ENCODE data around the gene TH.
"Not testable (repeated sequence)": the region's sequence is repeated elsewhere in the genome, so short reads cannot be mapped to it uniquely, and the experiment has no call there.

The TH gene

DNA sequence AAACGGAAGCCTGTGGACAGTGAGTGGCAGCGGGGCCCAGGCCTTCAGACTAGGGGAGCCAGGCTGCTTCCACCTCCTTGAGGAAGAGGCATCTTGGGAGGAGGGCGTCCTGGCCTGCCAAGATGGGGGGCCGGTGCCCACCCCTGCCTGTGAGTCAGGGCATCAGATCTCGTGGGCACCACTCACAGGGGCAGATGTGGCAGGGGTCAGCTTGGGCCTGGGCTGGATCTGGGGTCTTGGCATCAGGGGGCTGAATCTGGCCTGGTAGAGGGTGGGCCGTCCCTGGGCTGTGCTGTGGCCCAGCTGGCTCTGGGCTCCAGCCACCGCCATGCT is 24.1 kb upstream of the TH start:
- DNase-seq (ENCODE audit: low spot score): no peak

DNA sequence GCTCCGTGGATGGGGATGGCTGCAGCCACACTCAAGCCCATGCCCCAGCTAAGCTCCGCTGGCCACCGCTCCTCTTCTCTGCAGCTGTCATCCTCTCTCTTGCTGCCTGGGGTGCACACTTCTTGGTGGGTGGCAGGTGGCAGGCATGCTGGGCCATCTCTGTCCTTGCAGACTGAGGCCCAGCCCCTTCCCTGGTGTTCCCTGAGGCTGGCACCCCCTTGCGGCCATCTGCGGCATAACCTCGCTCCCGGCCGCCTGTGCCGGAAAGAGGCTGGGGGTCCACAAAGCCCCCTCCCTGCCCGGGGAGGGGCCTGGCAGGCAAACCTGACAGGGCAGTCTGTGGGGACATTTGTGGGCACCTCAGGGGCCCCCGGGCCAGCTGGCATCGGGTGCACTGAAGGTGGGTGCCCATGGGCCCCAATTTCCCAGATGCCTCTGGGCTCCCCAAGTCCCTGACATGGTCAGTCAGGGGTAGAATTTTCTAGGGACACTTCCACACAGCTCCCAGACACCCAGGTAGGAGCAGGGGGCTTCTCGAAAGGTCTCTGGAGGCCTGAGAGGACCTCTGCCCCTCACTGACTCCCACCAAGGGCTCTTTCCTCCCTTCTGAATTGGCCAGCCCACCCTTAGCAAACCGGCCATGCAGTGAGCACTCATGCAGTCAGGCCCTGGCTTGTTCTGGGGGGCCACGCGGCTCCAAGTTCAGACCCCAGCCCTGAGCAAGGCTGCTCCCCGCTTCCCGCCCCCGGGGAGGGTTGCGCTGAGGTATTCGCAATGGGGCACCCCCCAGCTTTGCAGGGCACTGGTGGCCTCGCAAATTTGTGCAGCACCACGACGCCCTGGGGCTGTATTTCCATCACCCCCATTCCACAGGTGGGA is 23.5 kb upstream of the TH start:
- DNase-seq (ENCODE audit: low spot score): peak; percentile 87

DNA sequence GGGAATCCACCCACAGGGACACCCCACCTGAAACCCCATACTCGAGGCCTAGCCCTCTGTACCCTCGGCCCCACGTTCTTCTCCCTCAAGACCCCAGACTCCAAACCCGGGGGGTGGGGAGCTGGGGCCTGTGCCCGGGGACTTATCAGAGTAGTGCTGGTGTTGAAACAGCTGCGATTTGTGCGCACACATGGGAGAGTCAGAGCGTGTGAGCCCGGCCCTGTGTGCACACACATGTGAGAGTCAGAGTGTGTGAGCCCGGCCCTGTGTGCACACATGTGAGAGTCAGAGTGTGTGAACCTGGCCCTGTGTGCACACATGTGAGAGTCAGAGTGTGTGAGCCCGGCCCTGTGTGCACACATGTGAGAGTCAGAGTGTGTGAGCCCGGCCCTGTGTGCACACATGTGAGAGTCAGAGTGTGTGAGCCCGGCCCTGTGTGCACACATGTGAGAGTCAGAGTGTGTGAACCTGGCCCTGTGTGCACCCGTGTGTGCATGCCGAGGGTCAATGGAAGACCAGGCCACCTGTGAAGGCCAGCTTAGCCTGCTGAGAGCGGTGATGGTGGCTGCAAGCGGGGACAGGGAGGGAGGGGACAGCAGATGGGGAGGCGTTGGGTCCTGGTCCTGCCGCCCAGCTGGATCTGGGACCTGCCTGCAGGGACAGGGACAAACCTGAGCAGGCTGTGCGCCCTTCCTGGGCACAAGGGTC is 22.4 kb upstream of the TH start:
- DNase-seq (ENCODE audit: low spot score): not testable (repeated sequence)

DNA sequence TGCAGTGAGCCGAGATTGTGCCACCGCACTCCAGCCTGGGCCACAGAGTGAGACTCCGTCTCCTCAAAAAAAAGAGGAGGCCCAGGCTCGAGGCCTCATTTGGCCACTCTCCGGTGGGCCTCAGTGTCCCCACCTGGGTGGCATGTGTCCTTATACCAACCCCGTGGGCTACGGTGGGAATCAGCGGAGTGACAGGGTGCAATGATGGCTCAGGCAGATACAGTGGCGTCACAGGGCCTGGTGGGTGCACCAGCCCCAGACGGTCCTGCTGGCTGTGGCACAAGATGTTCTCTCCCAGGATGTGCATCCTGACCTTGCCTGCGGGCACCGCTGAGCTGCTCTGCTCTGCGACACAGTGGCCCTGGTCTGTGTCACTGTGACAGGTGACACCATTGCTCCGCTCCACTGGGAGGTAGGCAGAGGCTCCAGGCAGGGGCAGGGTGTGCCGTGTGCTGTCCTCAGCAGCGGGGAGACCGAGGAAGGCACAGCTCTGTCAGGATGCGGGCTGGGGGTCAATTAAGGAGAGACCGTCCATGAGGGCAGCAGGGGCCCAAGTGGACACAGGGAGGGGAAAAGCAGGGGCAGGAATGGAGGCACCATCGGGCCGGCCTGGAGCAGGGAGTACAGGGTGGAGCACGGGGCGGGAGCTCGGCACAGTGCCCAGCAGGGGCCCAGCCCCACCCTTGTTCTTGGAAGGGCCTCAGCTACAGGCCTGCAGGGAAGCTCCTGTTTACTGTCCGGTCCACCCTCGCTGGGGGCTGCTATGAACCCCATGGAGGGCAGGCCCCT is 21.7 kb upstream of the TH start:
- no peak for DNase-seq (ENCODE audit: low spot score)

DNA sequence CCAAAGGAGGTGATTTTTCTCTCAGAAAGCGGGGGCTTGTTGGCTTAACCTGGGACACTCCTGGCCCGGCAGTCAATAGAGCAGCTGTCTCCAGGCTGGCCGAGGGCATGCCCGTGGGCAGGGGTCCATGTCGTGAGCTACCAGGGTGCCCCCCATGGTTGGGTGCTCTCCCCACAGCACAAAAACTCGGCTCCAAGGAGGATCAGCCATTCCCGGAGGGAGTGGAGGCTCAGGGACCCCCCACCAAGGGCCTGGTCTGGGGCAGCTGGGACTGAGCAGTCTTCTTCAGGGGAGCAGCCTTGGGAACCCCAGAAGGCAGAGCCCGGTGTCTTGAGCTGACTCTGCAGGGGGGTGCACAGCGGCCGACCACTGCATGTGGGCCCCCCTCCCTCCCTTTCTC is 20.8 kb upstream of the TH start:
- no peak for DNase-seq (ENCODE audit: low spot score)

DNA sequence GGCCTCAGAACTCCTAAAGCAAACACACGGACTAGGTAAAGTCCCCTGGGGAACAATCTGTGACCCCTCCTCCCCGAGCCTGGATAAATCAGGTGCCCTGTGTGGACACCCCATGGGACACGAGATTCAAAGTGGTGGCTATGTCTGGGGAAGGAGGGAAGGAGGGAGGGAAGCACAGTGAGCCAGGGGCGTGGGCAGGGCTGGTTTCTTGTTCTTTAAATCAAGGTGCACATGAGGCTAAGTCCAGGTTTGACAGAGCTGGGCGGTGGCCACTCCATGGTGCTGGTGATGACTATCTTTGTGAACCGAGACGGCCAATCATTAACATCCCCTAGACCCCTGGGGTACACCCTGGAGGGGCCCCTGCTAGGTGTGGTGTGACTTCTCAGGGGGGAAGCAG is 20.3 kb upstream of the TH start:
- DNase-seq (ENCODE audit: low spot score): no peak

DNA sequence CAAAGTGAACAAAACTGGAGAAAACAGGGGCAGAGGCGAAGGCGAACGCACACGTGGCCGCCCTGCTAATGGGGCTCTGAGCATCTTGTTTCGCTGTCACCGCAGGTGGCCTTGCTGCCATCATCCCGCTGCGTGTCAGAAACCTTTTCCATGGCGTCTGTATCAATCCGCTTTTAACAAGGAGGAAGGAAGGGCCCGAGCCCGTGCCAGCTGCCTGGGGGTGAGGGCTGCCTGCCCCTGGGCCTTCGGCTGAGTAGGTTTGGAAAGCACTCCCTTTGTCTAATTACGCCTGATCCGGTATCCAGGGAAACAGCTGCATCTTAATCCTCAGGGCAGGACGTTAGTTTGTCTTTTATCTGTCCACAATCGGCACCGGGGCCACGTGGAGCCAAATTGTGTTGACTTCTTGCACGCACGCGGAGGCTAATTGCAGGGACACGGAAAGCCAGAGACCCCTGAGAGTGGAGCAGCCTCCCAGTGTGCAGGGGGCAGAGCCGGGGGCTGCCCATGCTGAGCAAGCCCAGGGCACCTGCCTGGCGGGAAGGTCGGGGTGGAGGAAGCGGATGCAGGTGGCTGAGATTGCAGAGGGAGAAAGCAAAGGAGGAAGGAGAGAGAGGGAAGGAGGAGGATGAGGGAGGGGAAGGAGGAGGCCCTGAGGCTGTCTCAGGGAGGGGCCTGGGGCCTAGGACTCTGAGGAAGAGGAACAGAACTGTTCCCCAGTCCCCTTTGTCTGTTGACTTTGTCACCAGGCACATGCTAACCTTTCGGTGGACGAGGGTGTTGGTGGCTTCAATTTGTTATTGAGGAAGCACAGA is 19.2 kb upstream of the TH start:
- peak; percentile 77 for DNase-seq (ENCODE audit: low spot score)

DNA sequence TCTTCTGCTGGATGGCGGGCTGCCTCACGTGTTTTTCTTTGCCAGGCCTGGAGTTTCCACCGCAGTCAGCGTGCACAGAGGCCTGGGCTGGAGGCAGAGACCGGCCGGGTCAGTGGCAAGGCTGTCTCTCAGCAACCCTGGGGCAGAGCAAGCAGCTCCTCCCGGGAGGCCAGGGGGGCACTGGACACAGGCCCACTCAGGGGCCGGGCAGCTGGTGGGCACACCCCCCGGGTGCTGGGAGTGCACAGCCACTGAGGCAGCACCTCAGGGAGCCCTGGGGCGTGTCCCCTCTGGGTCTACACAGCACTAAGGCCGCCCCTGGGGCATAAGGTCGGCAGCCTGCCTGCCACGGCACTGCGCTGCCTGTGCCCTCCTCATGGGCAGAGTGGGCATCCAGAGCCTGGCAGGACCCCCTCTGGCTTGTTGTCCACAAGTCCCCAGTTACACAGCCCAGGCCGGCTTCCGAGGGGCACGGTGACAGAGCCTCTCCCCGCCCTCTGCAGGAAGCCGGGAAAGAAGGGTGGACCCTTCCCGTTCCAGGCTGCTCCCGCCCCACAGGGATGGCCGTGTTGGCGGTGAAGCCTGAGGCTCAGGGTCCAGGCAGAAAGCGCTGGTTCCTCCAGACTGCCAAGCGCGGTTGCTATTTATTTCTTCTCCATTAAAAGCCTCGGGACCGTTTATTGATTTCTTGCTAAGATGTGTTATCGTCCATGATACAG is 18.5 kb upstream of the TH start:
- DNase-seq (ENCODE audit: low spot score): no peak

DNA sequence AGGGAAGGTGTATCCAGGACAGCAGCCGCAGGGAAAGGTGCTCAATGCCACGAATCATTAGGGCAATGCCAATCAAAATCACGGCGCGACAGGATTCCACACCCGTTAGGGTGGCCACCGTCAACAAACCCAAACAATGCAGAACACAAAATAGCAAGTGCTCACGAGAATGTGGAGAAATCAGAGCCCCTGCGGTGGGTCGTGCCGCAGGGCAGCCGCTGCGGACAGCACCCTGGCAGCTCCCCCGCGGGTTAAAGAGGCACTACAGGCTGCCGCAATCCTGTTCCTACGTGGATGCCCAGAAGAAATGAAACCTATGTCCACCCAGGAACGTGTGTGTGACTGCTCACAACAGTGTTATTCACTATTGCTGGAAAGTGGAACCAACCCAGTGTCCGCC is 17.1 kb upstream of the TH start:
- no peak for DNase-seq (ENCODE audit: low spot score)

DNA sequence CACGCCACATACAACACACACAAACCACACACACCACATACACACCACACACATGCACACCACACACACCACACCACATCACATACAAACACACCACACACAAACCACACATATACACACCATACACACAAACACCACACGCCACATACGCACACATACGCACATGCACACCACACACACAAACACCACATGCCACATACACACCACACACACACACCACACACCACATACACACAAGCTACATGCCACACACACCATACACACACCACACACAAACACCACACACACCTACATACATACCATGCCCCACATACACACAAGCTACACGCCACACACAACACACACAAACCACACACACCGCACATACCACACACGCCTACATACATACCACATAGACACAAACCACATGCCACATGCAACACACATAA is 15.7 kb upstream of the TH start:
- no peak for DNase-seq (ENCODE audit: low spot score)

DNA sequence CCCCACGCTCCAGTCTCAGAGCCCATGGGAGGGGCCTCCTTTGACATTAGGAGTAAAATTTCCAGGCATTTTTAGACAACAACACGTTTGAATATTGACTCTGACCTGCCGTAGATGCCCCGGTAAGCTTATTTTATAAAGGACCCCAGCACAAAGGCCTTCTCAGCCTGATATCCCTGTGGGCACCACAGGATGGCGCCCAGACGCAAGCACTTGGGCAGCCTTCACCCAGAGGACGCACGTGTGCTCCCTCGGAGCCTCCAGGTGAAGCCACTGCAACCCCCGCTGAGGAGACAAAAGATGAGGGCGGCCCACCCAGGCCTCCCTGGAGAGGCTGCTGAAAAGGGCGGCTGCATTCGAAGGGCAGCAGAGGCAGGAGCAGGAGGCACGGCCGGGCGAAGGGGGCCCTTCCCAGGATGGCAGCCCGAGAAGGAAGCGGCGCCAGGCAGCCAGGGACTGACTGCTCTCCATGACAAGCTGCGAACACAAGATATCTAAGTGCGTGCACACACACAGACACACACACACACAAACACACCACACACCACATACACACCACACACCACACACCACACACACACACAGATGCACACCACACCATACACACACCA is 15.2 kb upstream of the TH start:
- no peak for DNase-seq (ENCODE audit: low spot score)

DNA sequence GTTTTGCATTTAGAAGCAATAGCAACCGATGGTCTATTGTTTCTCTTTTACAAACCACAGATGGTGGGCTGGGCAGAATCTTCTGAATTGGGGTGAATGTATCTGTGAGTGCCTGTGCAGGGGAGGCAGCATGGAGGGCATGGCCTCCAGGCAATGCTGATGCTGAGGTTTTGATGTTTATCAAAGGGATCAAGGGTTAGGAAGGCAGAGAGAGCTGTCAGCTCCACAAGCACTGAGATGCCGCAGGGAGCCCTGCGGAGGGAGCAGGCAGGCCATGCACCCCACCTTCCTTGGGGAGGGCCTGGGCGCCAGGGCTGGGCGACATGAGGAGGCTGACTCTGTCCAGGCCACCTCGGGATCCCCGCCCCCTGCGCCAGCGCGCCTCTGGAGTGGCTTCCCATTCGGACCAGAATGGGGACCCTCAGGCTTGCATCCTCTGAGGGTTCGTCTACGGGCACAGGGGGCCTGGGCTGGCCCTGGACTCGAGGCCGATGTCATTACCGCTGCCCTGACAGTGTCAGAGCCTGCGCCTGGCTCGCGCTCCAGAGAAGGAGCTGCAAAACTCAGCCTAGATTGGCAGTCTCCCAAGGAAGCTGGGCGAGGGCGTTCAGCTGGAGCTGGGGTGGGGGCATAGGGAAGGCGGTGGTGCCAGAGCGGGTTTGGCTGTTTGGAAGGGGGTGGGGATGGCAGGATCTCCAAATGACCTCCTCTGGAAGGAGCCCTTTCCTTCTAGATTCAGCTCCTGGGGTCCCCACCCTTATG is 13.9 kb upstream of the TH start:
- DNase-seq (ENCODE audit: low spot score): no peak

DNA sequence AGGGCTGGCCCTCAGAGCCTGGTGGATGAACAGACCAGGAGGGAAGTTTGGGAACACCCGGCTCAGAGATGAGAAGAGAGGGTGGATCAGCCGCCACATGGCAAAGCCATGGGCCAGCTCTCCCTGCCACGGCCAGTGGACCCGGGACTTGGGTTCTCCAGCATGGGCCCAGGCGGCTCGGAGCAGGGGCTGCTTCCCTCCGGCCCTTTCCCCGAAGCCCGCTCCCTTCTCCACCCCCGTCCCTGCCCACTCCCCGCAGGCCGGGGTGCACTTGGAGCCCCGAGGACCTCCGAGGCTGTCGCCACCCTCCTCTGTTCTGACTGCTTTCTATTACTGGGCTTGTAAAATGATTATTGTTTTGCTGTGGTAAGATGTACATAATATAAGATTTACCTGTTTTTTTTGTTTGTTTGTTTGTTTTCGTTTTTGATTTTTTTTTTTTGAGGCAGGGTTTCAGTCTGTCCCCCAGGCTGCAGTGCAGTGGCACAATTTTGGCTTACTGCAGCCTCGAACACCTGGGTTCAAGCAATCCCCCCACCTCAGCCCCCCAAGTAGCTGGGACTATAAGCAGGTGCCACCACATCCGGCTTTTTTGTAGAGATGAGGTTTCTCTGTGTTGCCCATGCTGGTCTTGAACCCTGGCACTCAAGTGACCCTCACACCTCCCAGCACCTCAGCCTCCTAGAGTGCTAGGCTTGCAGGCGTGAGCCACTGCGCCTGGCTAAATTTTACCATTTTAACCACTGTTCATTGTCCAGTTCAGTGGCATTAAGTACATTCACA is 11.3 kb upstream of the TH start:
- DNase-seq (ENCODE audit: low spot score): no peak

DNA sequence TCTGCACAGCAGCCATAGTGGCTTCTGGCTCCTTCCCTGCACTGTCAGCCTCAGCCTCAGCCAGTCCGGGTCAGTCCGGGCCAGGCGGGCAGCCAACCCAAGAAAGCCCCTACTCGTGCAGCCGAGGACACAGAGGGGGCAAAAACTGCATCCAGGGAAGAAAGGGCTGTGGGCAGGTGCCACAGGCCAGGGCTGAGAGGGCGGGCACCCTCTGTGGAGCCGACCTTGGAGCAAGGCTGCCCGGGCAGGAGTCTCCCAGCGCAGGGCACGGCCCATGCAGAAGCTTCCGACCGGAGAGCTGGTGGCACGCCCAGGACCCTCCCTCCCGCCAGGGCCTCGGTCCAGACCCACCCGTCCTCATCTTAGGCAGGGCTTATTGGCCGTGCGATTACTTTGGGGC is 10.5 kb upstream of the TH start:
- no peak for DNase-seq (ENCODE audit: low spot score)

DNA sequence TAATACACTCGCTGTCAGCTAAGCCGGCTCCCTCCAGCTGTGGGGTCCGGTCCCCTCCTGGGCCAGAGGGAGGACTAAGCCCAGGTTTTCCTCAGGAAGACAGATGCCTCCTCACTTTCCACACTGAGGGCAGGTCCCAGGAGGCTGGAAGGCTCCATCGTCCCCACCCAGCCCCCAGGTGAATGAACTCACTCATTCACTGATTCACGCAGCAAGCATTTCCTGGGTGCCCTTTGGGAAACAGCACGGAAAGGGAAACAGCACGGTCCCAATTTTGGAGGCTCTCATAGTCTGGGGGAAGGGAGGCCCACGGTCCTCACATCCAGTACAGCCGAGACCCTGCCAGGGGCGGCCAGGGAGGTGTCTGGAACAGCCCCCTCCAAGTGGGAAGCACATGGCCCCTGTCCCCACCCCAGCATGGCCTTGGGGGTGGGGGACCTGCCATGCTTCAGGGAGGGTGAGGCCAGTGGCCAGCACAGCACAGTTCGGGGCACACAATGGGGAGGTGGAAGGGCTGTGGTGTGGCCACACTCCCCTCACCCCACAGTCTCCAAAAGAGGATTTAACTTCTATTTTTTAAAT is 9.3 kb upstream of the TH start:
- no peak for DNase-seq (ENCODE audit: low spot score)

DNA sequence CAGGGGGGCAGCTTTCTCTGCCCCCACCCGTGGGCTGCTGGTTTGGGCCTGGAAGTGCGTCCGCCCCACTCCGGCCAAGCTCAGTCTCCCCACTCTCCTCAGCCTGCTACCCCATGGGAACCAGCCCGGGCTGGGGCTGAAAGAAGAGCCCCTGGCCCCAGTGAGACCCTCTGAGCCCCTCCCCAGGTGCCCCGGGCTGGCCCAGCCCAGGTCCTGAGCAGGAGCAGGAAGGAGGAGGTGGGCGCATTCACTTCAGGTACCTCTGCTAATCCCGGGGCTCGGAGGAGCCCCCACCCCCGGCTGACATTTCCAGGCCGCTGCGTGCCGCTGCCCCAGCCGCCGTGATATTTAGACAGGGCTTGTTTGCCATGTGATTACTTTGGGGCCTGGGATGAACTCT is 8.7 kb upstream of the TH start:
- DNase-seq (ENCODE audit: low spot score): no peak

DNA sequence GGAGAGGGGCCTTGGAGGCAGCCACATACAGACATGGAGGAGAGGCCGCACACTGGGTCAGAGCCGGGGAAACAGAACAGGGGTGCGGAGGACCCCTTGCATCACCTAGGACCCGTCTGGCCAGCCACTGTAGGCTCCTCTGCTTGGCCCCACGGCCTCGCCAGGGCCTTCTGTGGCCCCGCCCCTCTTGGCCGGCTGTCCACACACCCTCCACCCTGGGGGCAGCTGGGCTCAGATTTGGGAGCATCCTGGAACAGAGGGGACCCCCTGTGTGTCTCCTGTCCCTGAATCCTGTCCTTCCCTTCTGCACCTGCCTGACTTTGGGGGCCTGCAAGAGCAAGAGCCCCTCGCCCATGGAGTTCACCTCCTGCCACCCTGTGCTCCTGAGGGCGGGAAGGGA is 7.9 kb upstream of the TH start:
- no peak for DNase-seq (ENCODE audit: low spot score)

DNA sequence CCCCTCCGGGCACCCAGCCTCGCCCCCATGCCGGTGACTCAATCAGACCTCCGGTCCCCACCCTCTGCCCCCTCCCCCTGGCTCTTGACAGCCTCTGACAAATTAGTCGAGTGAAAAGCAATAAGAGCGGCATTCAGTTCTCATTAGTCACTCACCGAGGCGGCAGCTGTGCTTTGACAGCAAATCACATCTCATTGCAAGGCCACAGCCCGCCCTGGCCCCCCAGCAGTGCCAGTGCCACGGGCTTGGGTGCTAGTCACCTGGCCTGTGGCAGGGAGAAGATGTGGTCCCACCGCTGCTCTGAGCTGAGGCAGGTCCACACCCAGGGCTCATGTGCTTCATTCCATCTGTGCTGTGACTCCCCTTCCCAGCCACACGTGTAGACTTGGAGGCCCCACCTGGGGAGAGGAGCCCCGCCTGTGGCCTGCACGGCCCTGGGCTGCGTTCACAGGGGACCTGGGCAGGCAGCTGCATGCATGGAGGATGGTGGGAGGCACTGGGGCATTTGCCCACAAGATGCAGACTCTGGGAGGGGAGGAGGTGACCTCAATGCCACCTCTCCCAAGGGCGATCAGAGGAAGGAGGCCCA is 7.4 kb upstream of the TH start:
- DNase-seq (ENCODE audit: low spot score): no peak
